HepG2 (cell line): ENCODE results near the gene ACSF3. TPM values are rescaled to one million over a fixed set of nuclear protein-coding genes. Genes with fewer than 3 reads are reported as not detected.

Experiments
- AFF4 ChIP-seq: sonication (generic); formaldehyde crosslinking; IDR thresholded peaks from 2 replicates; pipeline ENCODE4 v1.4.0; 2020; ENCODE audit warnings: missing genetic modification reagents
- CBX5 ChIP-seq: sonication (generic); formaldehyde crosslinking; IDR thresholded peaks from 2 replicates; pipeline ENCODE4 v1.4.0; 2020; ENCODE audit warnings: missing genetic modification reagents, borderline replicate concordance
- CC2D1A ChIP-seq: sonication (generic); formaldehyde crosslinking; IDR thresholded peaks from 2 replicates; pipeline ENCODE4 v1.8.1; 2023; ENCODE audit warnings: mild to moderate bottlenecking, missing genetic modification reagents
- EED ChIP-seq: sonication (generic); formaldehyde crosslinking; IDR thresholded peaks from 2 replicates; pipeline ENCODE4 v1.5.0; 2020; ENCODE audit warnings: mild to moderate bottlenecking, missing genetic modification reagents
- NFE2 ChIP-seq: sonication (generic); formaldehyde crosslinking; IDR thresholded peaks from 2 replicates; pipeline ENCODE4 v1.4.0; 2020; ENCODE audit warnings: missing genetic modification reagents
- NKX3-1 ChIP-seq: sonication (generic); formaldehyde crosslinking; IDR thresholded peaks from 2 replicates; pipeline ENCODE4 v1.5.0; 2020; ENCODE audit warnings: missing genetic modification reagents
- NONO ChIP-seq, 2 experiments: fragments of 450-650 bp in 1 of 2; sonication (generic) in 1 of 2; formaldehyde crosslinking in 1 of 2; IDR thresholded peaks in 1 of 2; conservative IDR thresholded peaks in 1 of 2; 2 replicates each; pipeline versions ENCODE4 v1.6.1 to v1.8.0; 2017 to 2022; ENCODE audit warnings: mild to moderate bottlenecking in 1 of 2, missing genetic modification reagents in 1 of 2, moderate library complexity in 1 of 2
- PAX8 ChIP-seq: sonication (generic); formaldehyde crosslinking; IDR thresholded peaks from 2 replicates; pipeline ENCODE4 v1.8.0; 2022; ENCODE audit warnings: mild to moderate bottlenecking, missing genetic modification reagents, borderline replicate concordance
- PLRG1 ChIP-seq: fragments of 450-650 bp; conservative IDR thresholded peaks from 2 replicates; pipeline ENCODE4 v1.6.1; 2016
- SRY ChIP-seq: sonication (generic); formaldehyde crosslinking; IDR thresholded peaks from 2 replicates; pipeline ENCODE4 v1.8.0; 2022; ENCODE audit warnings: mild to moderate bottlenecking, missing genetic modification reagents
- TEAD2 ChIP-seq: sonication (generic); formaldehyde crosslinking; IDR thresholded peaks from 2 replicates; pipeline ENCODE4 v1.9.0; 2021; ENCODE audit warnings: missing genetic modification reagents
- ZBTB1 ChIP-seq: sonication (generic); formaldehyde crosslinking; IDR thresholded peaks from 2 replicates; pipeline ENCODE4 v1.4.0; 2020; ENCODE audit warnings: missing genetic modification reagents, borderline replicate concordance
- ZBTB43 ChIP-seq: sonication (generic); formaldehyde crosslinking; conservative IDR thresholded peaks from 2 replicates; pipeline ENCODE4 v1.4.0; 2020; ENCODE audit warnings: missing genetic modification reagents
- ZC3H4 ChIP-seq: sonication (generic); formaldehyde crosslinking; IDR thresholded peaks from 2 replicates; pipeline ENCODE4 v1.4.0; 2020; ENCODE audit warnings: missing genetic modification reagents, borderline replicate concordance
- ZFP36 ChIP-seq: fragments of 150-350 bp; IDR thresholded peaks from 2 replicates; pipeline ENCODE4 v1.6.1; 2018; ENCODE audit warnings: borderline replicate concordance, low read length, low read depth; ENCODE audit not compliant: partially characterized antibody
- ZFYVE20 ChIP-seq: sonication (generic); formaldehyde crosslinking; IDR thresholded peaks from 2 replicates; pipeline ENCODE4 v1.8.0; 2023; ENCODE audit warnings: low read depth, mild to moderate bottlenecking, moderate library complexity, missing genetic modification reagents, borderline replicate concordance
- ZNF17 ChIP-seq: sonication (generic); formaldehyde crosslinking; IDR thresholded peaks from 2 replicates; pipeline ENCODE4 v1.5.0; 2020; ENCODE audit warnings: mild to moderate bottlenecking, missing genetic modification reagents
- ZNF446 ChIP-seq: sonication (generic); formaldehyde crosslinking; IDR thresholded peaks from 2 replicates; pipeline ENCODE4 v1.5.0; 2020; ENCODE audit warnings: mild to moderate bottlenecking, missing genetic modification reagents
- ZNF598 ChIP-seq: sonication (generic); formaldehyde crosslinking; IDR thresholded peaks from 2 replicates; pipeline ENCODE4 v1.5.1; 2020; ENCODE audit warnings: mild to moderate bottlenecking, missing genetic modification reagents, borderline replicate concordance
- ZNF605 ChIP-seq: sonication (generic); formaldehyde crosslinking; IDR thresholded peaks from 2 replicates; pipeline ENCODE4 v1.8.0; 2022; ENCODE audit warnings: mild to moderate bottlenecking, missing genetic modification reagents
- ZNF800 ChIP-seq: sonication (generic); formaldehyde crosslinking; IDR thresholded peaks from 2 replicates; pipeline ENCODE4 v1.4.0; 2020; ENCODE audit warnings: missing genetic modification reagents
- polyA plus RNA-seq, 8 experiments: library from polyadenylated mRNA; depleted of rRNA in 3 of 8; stranded (reverse) in 7 of 8; unstranded in 1 of 8; fragments of >200 nt; fragmentation: Illumina TruSeq in 4 of 8; extraction: Trizol in 4 of 8; gene quantifications; 2 replicates each; pipeline versions ENCODE4 v1.2.1 to v1.2.3, GENCODE V29; 2011 to 2016; ENCODE audit warnings: low read depth in 4 of 8, missing spikeins in 1 of 8, mixed read lengths in 1 of 8; ENCODE audit not compliant: insufficient read depth in 1 of 8
- total RNA-seq, 5 experiments: library from RNA; depleted of rRNA; stranded (reverse); fragments of >200 nt; fragmentation: Illumina TruSeq; extraction: Trizol; gene quantifications; 2 replicates each; pipeline ENCODE4 v1.2.3, GENCODE V29; 2016; ENCODE audit warnings: low read depth in 1 of 5
- TF ChIP-seq, protein P1 (sequence below): sonication (generic); formaldehyde crosslinking; IDR thresholded peaks from 2 replicates; pipeline ENCODE4 v1.5.0; 2020; ENCODE audit warnings: missing genetic modification reagents

ACSF3 gene
- total and polyA plus RNA-seq, 2 of the 13 experiments (the other 11 are each of a cell fraction or from before 2014, with no cell fraction given) = 14.9 to 30.6 TPM

- TF ChIP-seq ZBTB43 (CRISPR knock-in tag) = peak; percentile 91
- no peak; the same call in none of the 2 replicates for TF ChIP-seq TEAD2 (CRISPR knock-in tag)
- TF ChIP-seq AFF4 = no peak
- no peak for TF ChIP-seq ZNF17 (CRISPR knock-in tag)
- no peak for TF ChIP-seq EED (CRISPR knock-in tag)
- peak; percentile 97; the same call in 1 of the 2 replicates for TF ChIP-seq SRY (CRISPR knock-in tag)
- no peak for TF ChIP-seq PLRG1
- TF ChIP-seq ZC3H4 (CRISPR knock-in tag) = no peak
- peak; percentile 88 for TF ChIP-seq ZNF800 (CRISPR knock-in tag)
- TF ChIP-seq NFE2 = no peak
- TF ChIP-seq ZFYVE20 (CRISPR knock-in tag) = no peak
- TF ChIP-seq NKX3-1 (CRISPR knock-in tag) = no peak; the same call in 1 of the 2 replicates
- no peak for TF ChIP-seq NONO (IDR thresholded peaks at IDR 0.05)
- TF ChIP-seq NONO (CRISPR knock-in tag; conservative IDR thresholded peaks at IDR 0.05) = peak; percentile 73
- TF ChIP-seq ZBTB1 (CRISPR knock-in tag) = no peak
- TF ChIP-seq, protein P1, sequence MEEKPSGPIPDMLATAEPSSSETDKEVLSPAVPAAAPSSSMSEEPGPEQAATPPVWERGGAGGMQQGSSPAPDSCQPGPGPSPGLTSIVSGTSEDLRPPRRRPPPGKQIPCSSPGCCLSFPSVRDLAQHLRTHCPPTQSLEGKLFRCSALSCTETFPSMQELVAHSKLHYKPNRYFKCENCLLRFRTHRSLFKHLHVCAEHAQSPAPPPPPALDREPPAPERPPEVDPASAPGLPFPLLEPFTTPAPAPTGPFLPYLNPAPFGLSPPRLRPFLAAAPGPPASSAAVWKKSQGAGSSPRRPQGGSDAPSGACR (CRISPR knock-in tag) = peak; percentile 73; the same call in 1 of the 2 replicates
- 0 out of 2 replicates have a peak, but pooled peaks have one; percentile 51 for TF ChIP-seq PAX8 (CRISPR knock-in tag)
- no peak for TF ChIP-seq CC2D1A
- peak; percentile 90 for TF ChIP-seq ZNF605
- peak; percentile 92 for TF ChIP-seq ZNF598
- no peak; the same call in 1 of the 2 replicates for TF ChIP-seq CBX5 (CRISPR knock-in tag)
- no peak for TF ChIP-seq ZFP36
- TF ChIP-seq ZNF446 = no peak; the same call in 1 of the 2 replicates
Measured at GRCh38 chr16:89159066-89159849, 65.6 kb downstream of the ACSF3 start (continued).
